DND-41 (cell line): ENCODE measurements around the gene ST7.
A peak's percentile ranks its signal among the peaks of the same experiment; 100 is the strongest.
"Not testable (repeated sequence)": the region's sequence is repeated elsewhere in the genome, so short reads cannot be mapped to it uniquely, and the experiment has no call there.

Source experiments
- ATAC-seq: fragments of 200-7000 bp; cut with Tn5 transposase; 3 replicates; pipeline ENCODE4 v1.9.1; 2021; ENCODE audit warnings: low read depth; ENCODE audit not compliant: insufficient read depth
- DNase-seq: peaks from one replicate; pipeline ENCODE4 v3.0.0-alpha.2; 2020
- H2AFZ ChIP-seq: 2 replicates; pipeline ENCODE4 v1.6.0; 2012; ENCODE audit warnings: low read depth, low read length
- H3K27ac ChIP-seq: 2 replicates; pipeline ENCODE4 v1.5.1; 2012; ENCODE audit warnings: low read length, inconsistent platforms
- H3K27me3 ChIP-seq: fragments of 200-600 bp; sonication (generic); 2 replicates; pipeline ENCODE4 v1.6.0; 2012; ENCODE audit warnings: low read length, mild to moderate bottlenecking, inconsistent platforms; ENCODE audit not compliant: insufficient read depth, poor library complexity
- H3K36me3 ChIP-seq: 2 replicates; pipeline ENCODE4 v1.5.1; 2012; ENCODE audit warnings: low read length, inconsistent platforms; ENCODE audit not compliant: insufficient read depth
- H3K4me1 ChIP-seq: 2 replicates; pipeline ENCODE4 v1.5.1; 2012; ENCODE audit warnings: mild to moderate bottlenecking, low read length; ENCODE audit not compliant: insufficient read depth
- H3K4me2 ChIP-seq: 2 replicates; pipeline ENCODE4 v1.6.0; 2012; ENCODE audit warnings: mild to moderate bottlenecking, moderate library complexity, low read length, inconsistent platforms; ENCODE audit not compliant: insufficient read depth
- H3K4me3 ChIP-seq, 2 experiments: fragments of 200-600 bp in 1 of 2; shearing (Covaris generic) in 1 of 2; 2 replicates each; pipeline ENCODE4 v1.5.1; 2012 to 2016; ENCODE audit warnings: inconsistent platforms in 2 of 2, low read length in 2 of 2, mild to moderate bottlenecking in 2 of 2, low read depth in 1 of 2, moderate library complexity in 1 of 2
- H3K79me2 ChIP-seq: 2 replicates; pipeline ENCODE4 v1.6.0; 2012; ENCODE audit warnings: low read length, inconsistent platforms; ENCODE audit not compliant: insufficient read depth
- H3K9ac ChIP-seq: 2 replicates; pipeline ENCODE4 v1.6.0; 2012; ENCODE audit warnings: low read depth, mild to moderate bottlenecking, inconsistent platforms, low read length, moderate library complexity
- H3K9me3 ChIP-seq: 2 replicates; pipeline ENCODE4 v1.5.1; 2012; ENCODE audit warnings: low read length, moderate library complexity, mild to moderate bottlenecking, inconsistent platforms; ENCODE audit not compliant: insufficient read depth, severe bottlenecking
- H4K20me1 ChIP-seq: 2 replicates; pipeline ENCODE4 v1.6.0; 2012; ENCODE audit warnings: low read length; ENCODE audit not compliant: insufficient read depth
- CTCF ChIP-seq: IDR thresholded peaks from 2 replicates; pipeline ENCODE4 v1.5.1; 2012; ENCODE audit warnings: borderline replicate concordance, low read length, moderate library complexity, mild to moderate bottlenecking; ENCODE audit not compliant: poor library complexity, severe bottlenecking; ENCODE audit errors: extremely low read depth
- EZH2 ChIP-seq: IDR thresholded peaks from 3 replicates; pipeline ENCODE4 v1.6.1; 2012; ENCODE audit warnings: borderline replicate concordance, low read depth, mild to moderate bottlenecking, moderate library complexity, low read length, inconsistent platforms; ENCODE audit not compliant: severe bottlenecking

ST7 gene

GRCh38 chr7:117118579-117119180 is 165.4 kb downstream of the ST7 start:
- no peak overlapping the region for H2AFZ ChIP-seq
- H3K9me3 ChIP-seq: no peaks in the 10 kb centered on the region
- H3K9ac ChIP-seq: no peak overlapping the region
- no peaks in the 10 kb centered on the region for H3K4me1 ChIP-seq
- H3K4me2 ChIP-seq: no peak overlapping the region
- H3K36me3 ChIP-seq: no peaks in the 10 kb centered on the region
- H3K27me3 ChIP-seq: peaks cover 41% of the 10 kb centered on the region
- no peak for TF ChIP-seq EZH2
- TF ChIP-seq CTCF: no peak
- H3K4me3 ChIP-seq: no peak overlapping the region
- DNase-seq: no peak
- H3K27ac ChIP-seq: no peak overlapping the region
- ATAC-seq: no peak
- H4K20me1 ChIP-seq: no peaks in the 10 kb centered on the region
- H3K79me2 ChIP-seq: no peaks in the 10 kb centered on the region

GRCh38 chr7:117119192-117119924 is 166.1 kb downstream of the ST7 start:
- no peaks in the 10 kb centered on the region for H3K4me1 ChIP-seq
- H3K4me3 ChIP-seq: no peak overlapping the region
- H3K4me2 ChIP-seq: no peak overlapping the region
- H4K20me1 ChIP-seq: no peaks in the 10 kb centered on the region
- no peak overlapping the region for H3K27ac ChIP-seq
- H3K79me2 ChIP-seq: no peaks in the 10 kb centered on the region
- no peaks in the 10 kb centered on the region for H3K9me3 ChIP-seq
- ATAC-seq: no peak
- peaks cover 39% of the 10 kb centered on the region for H3K27me3 ChIP-seq
- H3K36me3 ChIP-seq: no peaks in the 10 kb centered on the region
- peak; percentile 71 for DNase-seq
- H2AFZ ChIP-seq: no peak overlapping the region
- no peak for TF ChIP-seq EZH2
- TF ChIP-seq CTCF: peak; percentile 82
- H3K9ac ChIP-seq: no peak overlapping the region

GRCh38 chr7:117120321-117120720 is 167.0 kb downstream of the ST7 start:
- not testable (repeated sequence) for H3K79me2 ChIP-seq, H3K36me3 ChIP-seq, H4K20me1 ChIP-seq, H3K4me3 ChIP-seq, H3K27ac ChIP-seq, H3K9me3 ChIP-seq, DNase-seq, H3K9ac ChIP-seq, ATAC-seq, H3K4me1 ChIP-seq, H2AFZ ChIP-seq, H3K4me2 ChIP-seq
- peaks cover 39% of the 10 kb centered on the region for H3K27me3 ChIP-seq

- H3K9me3 ChIP-seq, H3K27ac ChIP-seq, H3K79me2 ChIP-seq, H2AFZ ChIP-seq, H4K20me1 ChIP-seq, H3K4me1 ChIP-seq, H3K4me2 ChIP-seq, H3K9ac ChIP-seq, ATAC-seq, H3K36me3 ChIP-seq, DNase-seq, H3K4me3 ChIP-seq: not testable (repeated sequence)
- H3K27me3 ChIP-seq: peaks cover 34% of the 10 kb centered on the region
Measured at GRCh38 chr7:117122036-117122435, 168.7 kb downstream of the ST7 start.
